H1 (cell line): ENCODE data around the gene CROCC. TPM values are rescaled to one million over a fixed set of nuclear protein-coding genes. Genes with fewer than 3 reads are reported as not detected.
A peak's percentile ranks its signal among the peaks of the same experiment; 100 is the strongest.

Source experiments
- ATF2 ChIP-seq: IDR thresholded peaks from 2 replicates; pipeline ENCODE4 v1.6.1; 2012; ENCODE audit warnings: low read length, inconsistent platforms
- BACH1 ChIP-seq: IDR thresholded peaks from 2 replicates; pipeline ENCODE4 v1.6.1; 2012; ENCODE audit warnings: low read length, improper control_type of control experiment
- CREB1 ChIP-seq: IDR thresholded peaks from 2 replicates; pipeline ENCODE4 v1.6.1; 2012; ENCODE audit warnings: inconsistent platforms
- CTCF ChIP-seq, 3 experiments: IDR thresholded peaks; 1 replicate in 2 of 3; 2 replicates in 1 of 3; pipeline versions ENCODE4 v1.5.1 to v1.6.1; 2011; ENCODE audit warnings: low read length in 3 of 3, mild to moderate bottlenecking in 3 of 3, inconsistent platforms in 2 of 3, low read depth in 1 of 3, moderate library complexity in 1 of 3; ENCODE audit not compliant: insufficient read depth in 1 of 3; ENCODE audit errors: control extremely low read depth in 1 of 3
- EP300 ChIP-seq, 2 experiments: IDR thresholded peaks; 1 replicate in 1 of 2; 2 replicates in 1 of 2; pipeline ENCODE4 v1.6.1; 2011 to 2012; ENCODE audit warnings: low read depth in 2 of 2, low read length in 2 of 2, mild to moderate bottlenecking in 2 of 2, borderline replicate concordance in 1 of 2, inconsistent platforms in 1 of 2, moderate library complexity in 1 of 2
- HDAC2 ChIP-seq, 2 experiments: fragments of 300-600 bp in 1 of 2; sonication (generic) in 1 of 2; IDR thresholded peaks; 2 replicates each; pipeline ENCODE4 v1.6.1; 2011 to 2012; ENCODE audit warnings: low read depth in 2 of 2, low read length in 2 of 2, mild to moderate bottlenecking in 2 of 2, moderate library complexity in 2 of 2, borderline replicate concordance in 1 of 2, inconsistent platforms in 1 of 2
- JUND ChIP-seq: IDR thresholded peaks from 2 replicates; pipeline ENCODE4 v1.6.1; 2011; ENCODE audit warnings: mild to moderate bottlenecking, improper control_type of control experiment, low read length
- MAX ChIP-seq: IDR thresholded peaks from 2 replicates; pipeline ENCODE4 v1.6.1; 2012; ENCODE audit warnings: inconsistent platforms
- RFX5 ChIP-seq: IDR thresholded peaks from 2 replicates; pipeline ENCODE4 v1.6.1; 2011; ENCODE audit warnings: low read depth, low read length, improper control_type of control experiment, borderline replicate concordance
- RNF2 ChIP-seq: fragments of 200-900, 300-1000 bp; sonication (generic); IDR thresholded peaks from 2 replicates; pipeline ENCODE4 v1.7.1; 2016; ENCODE audit warnings: borderline replicate concordance, low read depth, mild to moderate bottlenecking, antibody characterized with exemption, low read length; ENCODE audit not compliant: poor library complexity, severe bottlenecking; ENCODE audit errors: missing control alignments
- SIX5 ChIP-seq: IDR thresholded peaks from 2 replicates; pipeline ENCODE4 v1.6.1; 2011; ENCODE audit warnings: mild to moderate bottlenecking, low read depth, low read length
- SP2 ChIP-seq: IDR thresholded peaks from 2 replicates; pipeline ENCODE4 v1.6.1; 2012; ENCODE audit warnings: mild to moderate bottlenecking, low read length, inconsistent platforms
- SRF ChIP-seq: IDR thresholded peaks from 2 replicates; pipeline ENCODE4 v1.6.1; 2011; ENCODE audit warnings: mild to moderate bottlenecking, low read depth, low read length, moderate library complexity
- polyA plus RNA-seq, 7 experiments: library from polyadenylated mRNA; depleted of rRNA in 3 of 7; stranded (reverse) in 5 of 7; unstranded in 2 of 7; fragments of >200 nt in 5 of 7; fragments of 200-250 nt in 2 of 7; gene quantifications; 1 replicate in 5 of 7; 2 replicates in 1 of 7; 4 replicates in 1 of 7; pipeline versions ENCODE4 v1.2.1 to v1.2.3, GENCODE V29; 2011 to 2013; ENCODE audit warnings: missing spikeins in 2 of 7, mixed read lengths in 2 of 7
- total RNA-seq: library from RNA; stranded (reverse); fragmentation: NEBNext Ultra II Directional; extraction: Animal tissue kit (Norgen Biotek cat#: 25700); gene quantifications from 2 replicates; pipeline ENCODE4 v1.2.1, GENCODE V29; 2021

The CROCC gene
- total and polyA plus RNA-seq, 2 of the 8 experiments (the other 6 are each of a cell fraction or from before 2014, with no cell fraction given), result 12.1 to 39.5 TPM

- TF ChIP-seq JUND (no peak), SIX5 (no peak), HDAC2 (IDR thresholded peaks at IDR 0.05; ENCODE audit: borderline replicate concordance in 1 of 2, low read depth in 2 of 2, low read length in 2 of 2) (no peak; a peak in 1 of 4 replicates), CREB1 (peak; percentile 62; the same call in 1 of the 2 replicates), MAX (peak; percentile 87), SRF (no peak), RNF2 (no peak), BACH1 (peak; percentile 54; the same call in 1 of the 2 replicates), CTCF (IDR thresholded peaks at IDR 0.05; ENCODE audit: control extremely low read depth in 1 of 3, insufficient read depth in 1 of 3, low read depth in 1 of 3, low read length in 3 of 3) (peak; percentile 80 to 87 (median 84)), EP300 (IDR thresholded peaks at IDR 0.05; ENCODE audit: borderline replicate concordance in 1 of 2, low read depth in 2 of 2, low read length in 2 of 2) (0 out of 3 replicates have a peak, but pooled peaks of 1 of the 2 experiments have one; percentile 25), ATF2 (no peak), SP2 (no peak), RFX5 (no peak)
- TF ChIP-seq, all 59 proteins: peak for 18
Measured at GRCh38 chr1:16960560-16961296, 39.0 kb downstream of the CROCC start (continued).
